WERI-Rb-1 (cell line): Measurements from ENCODE around the gene PREP.
A peak's percentile ranks its signal among the peaks of the same experiment; 100 is the strongest.

Experiments
- DNase-seq: peaks from one replicate; pipeline ENCODE4 v3.0.0-alpha.2; 2020
- H3K27ac ChIP-seq: fragments of 250-450 bp; sonication (Bioruptor Pico); 2 replicates; pipeline ENCODE4 v1.5.1; 2020; ENCODE audit warnings: mild to moderate bottlenecking, moderate library complexity
- H3K27me3 ChIP-seq: fragments of 250-450 bp; sonication (Bioruptor Pico); 2 replicates; pipeline ENCODE4 v1.5.1; 2021; ENCODE audit warnings: mild to moderate bottlenecking, low read depth, moderate library complexity; ENCODE audit not compliant: insufficient read depth, severe bottlenecking
- H3K36me3 ChIP-seq: fragments of 250-450 bp; sonication (Bioruptor Pico); 2 replicates; pipeline ENCODE4 v1.5.1; 2020; ENCODE audit warnings: mild to moderate bottlenecking, moderate library complexity
- H3K4me3 ChIP-seq: 2 replicates; pipeline ENCODE4 v1.5.1; 2011; ENCODE audit warnings: low read depth, mild to moderate bottlenecking, control low read depth, low read length
- H3K9me3 ChIP-seq: fragments of 250-450 bp; sonication (Bioruptor Pico); 2 replicates; pipeline ENCODE4 v1.5.1; 2021; ENCODE audit warnings: mild to moderate bottlenecking, moderate library complexity; ENCODE audit not compliant: severe bottlenecking
- TF ChIP-seq, protein P1 (sequence below): IDR thresholded peaks from 2 replicates; pipeline ENCODE4 v1.5.1; 2011; ENCODE audit warnings: low read depth, mild to moderate bottlenecking, control low read depth, inconsistent platforms, low read length

PREP gene

DNA sequence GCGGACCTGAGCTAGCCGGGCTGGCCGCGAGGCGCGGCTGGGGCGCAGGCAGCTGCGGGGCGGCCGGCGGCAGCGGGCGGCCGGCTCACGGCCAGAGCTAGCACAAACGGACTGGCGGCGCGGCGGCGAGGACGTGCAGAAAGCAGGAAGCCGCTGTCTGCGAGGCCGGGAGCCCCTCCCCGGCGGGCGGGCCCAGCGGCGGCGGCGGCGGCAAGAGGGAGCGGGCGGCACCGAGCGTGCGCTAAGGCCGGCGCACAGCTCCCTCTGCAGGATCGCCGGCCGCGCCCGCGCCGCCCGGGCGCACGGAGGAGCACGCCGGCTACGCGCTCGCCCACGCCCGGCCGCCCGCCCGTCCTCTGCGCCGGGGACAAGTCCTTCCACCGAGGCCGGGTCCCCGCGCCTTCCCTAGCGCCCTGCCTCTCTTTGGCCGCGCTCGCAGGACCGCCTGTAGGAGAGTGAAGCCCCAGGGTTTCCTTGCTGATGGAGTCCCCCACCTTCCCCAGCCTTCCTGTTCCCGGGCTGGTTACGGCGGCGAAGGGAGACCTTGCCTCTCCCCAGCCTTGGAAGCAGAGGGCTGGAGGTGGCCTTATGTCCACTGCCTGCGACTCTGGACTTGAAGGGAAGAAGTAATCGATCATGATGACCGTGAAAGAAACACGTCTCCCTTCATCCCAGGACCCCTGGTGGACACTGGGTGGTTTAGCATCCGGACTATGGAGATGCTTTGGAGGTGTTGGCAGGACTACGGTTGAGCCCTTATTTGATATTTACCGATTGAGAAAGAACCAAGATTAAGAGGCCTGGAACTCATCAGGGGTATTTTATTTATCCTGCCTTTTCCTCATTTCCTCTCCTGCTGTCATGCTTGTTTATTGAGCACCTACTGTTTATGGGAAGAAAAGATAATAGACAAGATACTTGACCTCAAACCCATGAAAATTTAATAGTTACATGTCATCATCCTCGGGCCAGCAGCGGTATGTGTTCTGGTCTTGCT, at the start of gene PREP:
PREP (minus strand) TSS at position 144 of the 997 bp plus-strand sequence. CDS start 191 bp downstream, outside the sequence.
- H3K27me3 ChIP-seq, result no peaks in the 10 kb centered on the region
- H3K9me3 ChIP-seq, result no peaks in the 10 kb centered on the region
- peak; percentile 81 for DNase-seq
- TF ChIP-seq, protein P1, sequence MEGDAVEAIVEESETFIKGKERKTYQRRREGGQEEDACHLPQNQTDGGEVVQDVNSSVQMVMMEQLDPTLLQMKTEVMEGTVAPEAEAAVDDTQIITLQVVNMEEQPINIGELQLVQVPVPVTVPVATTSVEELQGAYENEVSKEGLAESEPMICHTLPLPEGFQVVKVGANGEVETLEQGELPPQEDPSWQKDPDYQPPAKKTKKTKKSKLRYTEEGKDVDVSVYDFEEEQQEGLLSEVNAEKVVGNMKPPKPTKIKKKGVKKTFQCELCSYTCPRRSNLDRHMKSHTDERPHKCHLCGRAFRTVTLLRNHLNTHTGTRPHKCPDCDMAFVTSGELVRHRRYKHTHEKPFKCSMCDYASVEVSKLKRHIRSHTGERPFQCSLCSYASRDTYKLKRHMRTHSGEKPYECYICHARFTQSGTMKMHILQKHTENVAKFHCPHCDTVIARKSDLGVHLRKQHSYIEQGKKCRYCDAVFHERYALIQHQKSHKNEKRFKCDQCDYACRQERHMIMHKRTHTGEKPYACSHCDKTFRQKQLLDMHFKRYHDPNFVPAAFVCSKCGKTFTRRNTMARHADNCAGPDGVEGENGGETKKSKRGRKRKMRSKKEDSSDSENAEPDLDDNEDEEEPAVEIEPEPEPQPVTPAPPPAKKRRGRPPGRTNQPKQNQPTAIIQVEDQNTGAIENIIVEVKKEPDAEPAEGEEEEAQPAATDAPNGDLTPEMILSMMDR, result peak; percentile 74
- H3K4me3 ChIP-seq, result peak within 1 kb of the TSS; percentile 87
- peaks cover 2% of the 10 kb centered on the region; the same call in 1 of the 2 replicates for H3K36me3 ChIP-seq
- H3K27ac ChIP-seq, result peak within 1 kb of the TSS; percentile 66

- Histone ChIP-seq H3K4me3 (no peak overlapping the region), H3K27ac (no peak overlapping the region), H3K27me3 (no peaks in the 10 kb centered on the region), H3K9me3 (no peaks in the 10 kb centered on the region), H3K36me3 (no peaks in the 10 kb centered on the region)
- TF ChIP-seq, protein P1, result no peak
- no peak for DNase-seq
Observed at GRCh38 chr6:105452376-105452775, 49.5 kb upstream of the PREP start.

DNA sequence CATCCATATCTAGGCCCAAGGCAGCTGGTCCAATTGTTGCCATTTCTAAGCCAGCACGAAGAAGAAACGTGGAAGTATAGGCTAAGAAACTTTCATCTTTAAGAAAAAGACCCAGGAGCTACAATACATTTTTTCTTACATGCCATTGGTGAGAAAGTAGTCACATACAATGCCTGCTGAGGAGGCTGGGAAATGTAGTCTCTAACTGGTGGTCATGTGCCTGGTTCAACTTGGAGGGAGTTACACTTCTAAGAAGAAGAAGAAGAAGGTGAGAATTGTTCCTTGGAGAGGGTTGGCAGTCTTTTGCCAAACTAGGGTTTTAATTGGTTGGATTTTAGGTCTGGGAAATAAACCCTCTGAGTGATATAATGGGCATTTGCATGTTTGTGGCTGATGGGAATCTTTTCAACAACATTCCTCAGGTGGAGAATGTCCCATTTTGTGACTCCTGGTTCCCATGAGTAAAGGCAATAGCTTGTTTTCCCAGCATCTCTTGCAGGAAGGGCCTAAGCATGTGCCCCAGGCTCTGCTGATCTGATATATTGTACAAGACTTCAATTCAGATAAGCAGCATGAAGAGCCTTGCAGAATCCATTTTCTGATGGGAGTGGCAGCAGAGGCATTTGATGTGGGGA, 47.0 kb upstream of the PREP start:
- Histone ChIP-seq H3K4me3 (no peak overlapping the region), H3K27ac (no peak overlapping the region)
- no peak for DNase-seq

GRCh38 chr6:105445481-105445880, 42.6 kb upstream of the PREP start:
- Histone ChIP-seq H3K9me3 (no peaks in the 10 kb centered on the region), H3K36me3 (no peaks in the 10 kb centered on the region), H3K4me3 (no peak overlapping the region), H3K27me3 (no peaks in the 10 kb centered on the region), H3K27ac (no peak overlapping the region)
- TF ChIP-seq, protein P1, result no peak
- DNase-seq, result no peak

More for the DNA sequence above, 47.0 kb upstream of the PREP start:
- Histone ChIP-seq H3K9me3 (no peaks in the 10 kb centered on the region), H3K36me3 (no peaks in the 10 kb centered on the region), H3K27me3 (no peaks in the 10 kb centered on the region)
- TF ChIP-seq, protein P1, result no peak

DNA sequence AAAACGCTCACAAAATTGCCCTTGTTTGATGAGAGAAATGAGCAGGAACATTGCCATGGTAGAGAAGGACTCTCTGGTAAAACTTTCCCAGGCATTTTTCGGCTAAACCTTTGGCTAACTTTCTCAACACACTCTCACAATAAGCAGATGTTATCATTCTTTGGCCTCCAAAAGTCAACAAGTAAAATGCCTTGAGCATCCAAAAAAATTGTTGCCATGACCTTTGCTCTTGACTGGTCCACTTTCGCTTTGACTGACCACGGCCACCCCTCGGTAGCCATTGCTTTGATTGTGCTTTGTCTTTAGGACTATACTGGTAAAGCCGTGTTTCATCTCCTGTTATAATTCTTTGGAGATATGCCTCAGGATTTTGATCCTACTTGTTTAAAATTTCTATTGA, 41.1 kb upstream of the PREP start:
- Histone ChIP-seq H3K9me3 (no peaks in the 10 kb centered on the region), H3K4me3 (no peak overlapping the region), H3K27me3 (no peaks in the 10 kb centered on the region), H3K27ac (no peak overlapping the region), H3K36me3 (no peaks in the 10 kb centered on the region)
- DNase-seq, result no peak
- TF ChIP-seq, protein P1, result no peak
